SK-N-SH (cell line): ENCODE results near the gene TLE1.

ENCODE experiments used
- SMC3 ChIP-seq: IDR thresholded peaks from 2 replicates; pipeline ENCODE4 v1.6.1; 2012; ENCODE audit warnings: low read depth, low read length, improper control_type of control experiment
- TF ChIP-seq, protein P1 (sequence below): fragments of 200-600 bp; sonication (generic); IDR thresholded peaks from 2 replicates; pipeline ENCODE4 v1.6.1; 2017; ENCODE audit warnings: antibody characterized with exemption, mild to moderate bottlenecking, moderate library complexity

DNA sequence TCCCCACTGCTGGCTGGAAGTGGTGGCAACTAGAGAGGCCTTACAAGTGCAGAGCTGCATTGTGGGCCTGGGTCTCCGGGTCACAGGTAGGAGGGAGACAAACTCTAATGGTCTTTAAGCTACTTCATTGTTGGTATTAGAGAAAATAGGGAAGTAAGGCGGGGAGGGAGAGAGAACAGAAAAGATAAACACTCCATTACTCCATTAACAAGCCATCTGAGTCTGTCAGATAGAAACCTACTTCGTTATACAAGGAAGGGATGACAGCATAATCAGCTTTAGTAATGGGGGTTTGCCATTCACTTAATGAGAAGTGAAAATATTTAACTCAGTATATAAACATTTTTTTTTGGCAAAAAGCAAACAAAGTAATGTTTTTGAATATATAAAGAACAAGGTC is 107.4 kb downstream of the TLE1 start:
- TF ChIP-seq, protein P1, sequence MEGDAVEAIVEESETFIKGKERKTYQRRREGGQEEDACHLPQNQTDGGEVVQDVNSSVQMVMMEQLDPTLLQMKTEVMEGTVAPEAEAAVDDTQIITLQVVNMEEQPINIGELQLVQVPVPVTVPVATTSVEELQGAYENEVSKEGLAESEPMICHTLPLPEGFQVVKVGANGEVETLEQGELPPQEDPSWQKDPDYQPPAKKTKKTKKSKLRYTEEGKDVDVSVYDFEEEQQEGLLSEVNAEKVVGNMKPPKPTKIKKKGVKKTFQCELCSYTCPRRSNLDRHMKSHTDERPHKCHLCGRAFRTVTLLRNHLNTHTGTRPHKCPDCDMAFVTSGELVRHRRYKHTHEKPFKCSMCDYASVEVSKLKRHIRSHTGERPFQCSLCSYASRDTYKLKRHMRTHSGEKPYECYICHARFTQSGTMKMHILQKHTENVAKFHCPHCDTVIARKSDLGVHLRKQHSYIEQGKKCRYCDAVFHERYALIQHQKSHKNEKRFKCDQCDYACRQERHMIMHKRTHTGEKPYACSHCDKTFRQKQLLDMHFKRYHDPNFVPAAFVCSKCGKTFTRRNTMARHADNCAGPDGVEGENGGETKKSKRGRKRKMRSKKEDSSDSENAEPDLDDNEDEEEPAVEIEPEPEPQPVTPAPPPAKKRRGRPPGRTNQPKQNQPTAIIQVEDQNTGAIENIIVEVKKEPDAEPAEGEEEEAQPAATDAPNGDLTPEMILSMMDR, result no peak
- no peak for TF ChIP-seq SMC3
